Endothelial cell of umbilical vein (primary cell): Measurements from ENCODE around the gene UIMC1. TPM values are rescaled to one million over a fixed set of nuclear protein-coding genes. Genes with fewer than 3 reads are reported as not detected.

Source experiments
- BruUV-seq: library from RNA; stranded (reverse); fragments of 400-500 nt; replicated peaks from 2 replicates; lab custom pipeline; 2021; lab: Mats Ljungman, UMichigan
- CTCF ChIA-PET: fragments of 300-600, 350-600 bp; sonication (Branson Sonifier 250); formaldehyde crosslinking; loops from one replicate; lab custom pipeline; 2021; ENCODE audit warnings: antibody characterized with exemption, inconsistent platforms; lab: Charles Lee
- POLR2A ChIA-PET: fragments of 300-600, 350-600 bp; sonication (Branson Sonifier 250); formaldehyde crosslinking; loops from one replicate; lab custom pipeline; 2021; ENCODE audit warnings: antibody characterized with exemption, inconsistent platforms; lab: Charles Lee
- DNase-seq: peaks from one replicate; pipeline ENCODE4 v3.0.0-alpha.2; 2011; ENCODE audit warnings: low read depth, low spot score
- FAIRE-seq: peaks from 2 replicates; lab custom pipeline; 2011; peaks lifted over from hg19 to GRCh38; lab: Jason Lieb, UNC
- H2AFZ ChIP-seq: 2 replicates; pipeline ENCODE4 v1.6.0; 2012; ENCODE audit warnings: low read depth, low read length, control low read depth, inconsistent platforms
- H3K27ac ChIP-seq: 2 replicates; pipeline ENCODE4 v1.5.1; 2011; ENCODE audit warnings: low read depth, mild to moderate bottlenecking, control low read depth, low read length, moderate library complexity; ENCODE audit not compliant: insufficient read depth
- H3K27me3 ChIP-seq, 2 experiments: 2 replicates each; pipeline versions ENCODE4 v1.6.0 to v1.6.1; 2011; ENCODE audit warnings: low read length in 2 of 2, mixed read lengths in 1 of 2; ENCODE audit not compliant: control insufficient read depth in 2 of 2, insufficient read depth in 2 of 2
- H3K36me3 ChIP-seq, 2 experiments: 2 replicates in 1 of 2; 3 replicates in 1 of 2; pipeline ENCODE4 v1.5.1; 2011; ENCODE audit warnings: low read length in 2 of 2, mild to moderate bottlenecking in 1 of 2, moderate library complexity in 1 of 2; ENCODE audit not compliant: control insufficient read depth in 2 of 2, insufficient read depth in 2 of 2; ENCODE audit errors: extremely low read depth in 1 of 2
- H3K4me1 ChIP-seq: 3 replicates; pipeline ENCODE4 v1.5.1; 2011; ENCODE audit warnings: mild to moderate bottlenecking, low read length; ENCODE audit not compliant: control insufficient read depth, insufficient read depth; ENCODE audit errors: extremely low read depth
- H3K4me2 ChIP-seq: 2 replicates; pipeline ENCODE4 v1.6.1; 2011; ENCODE audit warnings: low read length, control low read depth, mixed read lengths; ENCODE audit not compliant: insufficient read depth
- H3K4me3 ChIP-seq, 3 experiments: fragments of 200-600 bp in 1 of 3; sonication (generic), shearing (Covaris generic) in 1 of 3; replicated peaks in 1 of 3; 2 replicates each; pipeline ENCODE4 v1.5.1; 2011 to 2016; ENCODE audit warnings: control low read depth in 3 of 3, low read length in 3 of 3, mild to moderate bottlenecking in 2 of 3, inconsistent platforms in 1 of 3, low read depth in 1 of 3, moderate library complexity in 1 of 3; ENCODE audit not compliant: insufficient read depth in 1 of 3
- H3K79me2 ChIP-seq: 2 replicates; pipeline ENCODE4 v1.6.0; 2012; ENCODE audit warnings: low read length, inconsistent platforms; ENCODE audit not compliant: control insufficient read depth, insufficient read depth
- H3K9ac ChIP-seq: replicated peaks from 2 replicates; pipeline ENCODE3; 2011; ENCODE audit warnings: low read length, control low read depth; ENCODE audit not compliant: insufficient read depth; ENCODE audit errors: extremely low read depth
- H3K9me1 ChIP-seq: replicated peaks from 3 replicates; pipeline ENCODE4 v1.6.0; 2011; ENCODE audit warnings: mild to moderate bottlenecking, low read length; ENCODE audit not compliant: control insufficient read depth, insufficient read depth; ENCODE audit errors: extremely low read depth
- H3K9me3 ChIP-seq: replicated peaks from 2 replicates; pipeline ENCODE4 v1.5.1; 2012; ENCODE audit warnings: low read length, inconsistent platforms; ENCODE audit not compliant: control insufficient read depth, insufficient read depth
- H4K20me1 ChIP-seq: replicated peaks from 2 replicates; pipeline ENCODE3; 2011; ENCODE audit warnings: mild to moderate bottlenecking, low read length; ENCODE audit not compliant: control insufficient read depth, insufficient read depth; ENCODE audit errors: extremely low read depth
- EZH2 ChIP-seq: IDR thresholded peaks from 2 replicates; pipeline ENCODE4 v1.6.1; 2012; ENCODE audit warnings: borderline replicate concordance, low read depth, mild to moderate bottlenecking, moderate library complexity, low read length, inconsistent platforms; ENCODE audit not compliant: severe bottlenecking
- FOS ChIP-seq: IDR thresholded peaks from 2 replicates; pipeline ENCODE4 v1.6.1; 2011; ENCODE audit warnings: mild to moderate bottlenecking, low read length, moderate library complexity, borderline replicate concordance; ENCODE audit not compliant: insufficient read depth
- JUN ChIP-seq: IDR thresholded peaks from 2 replicates; pipeline ENCODE4 v1.6.1; 2011; ENCODE audit warnings: borderline replicate concordance, low read depth; ENCODE audit not compliant: insufficient read length, insufficient read depth
- MYC ChIP-seq: IDR thresholded peaks from one replicate; pipeline ENCODE4 v1.6.1; 2011; ENCODE audit warnings: mild to moderate bottlenecking, low read depth, low read length
- POLR2AphosphoS5 ChIP-seq: IDR thresholded peaks from 2 replicates; pipeline ENCODE4 v1.6.1; 2012; ENCODE audit warnings: low read depth, mild to moderate bottlenecking, control low read depth, low read length, moderate library complexity; ENCODE audit not compliant: insufficient read depth
- dilution Hi-C: fragments of 300-500 bp; cut with MboI; formaldehyde crosslinking; loops from one replicate; pipeline ENCODE4 v1.15.0; 2019; ENCODE audit warnings: low sequenced_read_pairs; ENCODE audit not compliant: extremely low pct_ligation_motif_present
- intact Hi-C: fragments of 100-400 bp; cut with micrococcal nuclease; formaldehyde crosslinking; loops from one replicate; pipeline ENCODE4 v1.10.0; 2022
- polyA plus RNA-seq, 4 experiments: library from polyadenylated mRNA; depleted of rRNA in 3 of 4; stranded (reverse) in 3 of 4; unstranded in 1 of 4; fragments of >200 nt; gene quantifications; 2 replicates each; pipeline versions ENCODE4 v1.2.1 to v1.2.3, GENCODE V29; 2011 to 2012; ENCODE audit warnings: missing spikeins in 1 of 4
- total RNA-seq: library from RNA; stranded (reverse); gene quantifications from 2 replicates; pipeline ENCODE4 v1.2.3, GENCODE V29; 2021
- TF ChIP-seq, protein P1 (sequence below), 2 donors: IDR thresholded peaks; 1 replicate in 1 of 2; 2 replicates in 1 of 2; pipeline ENCODE4 v1.5.1; 2011; ENCODE audit warnings: low read length in 2 of 2, mild to moderate bottlenecking in 2 of 2, moderate library complexity in 2 of 2, control low read depth in 1 of 2, inconsistent platforms in 1 of 2, low read depth in 1 of 2; ENCODE audit not compliant: insufficient read depth in 1 of 2; ENCODE audit errors: extremely low read depth in 1 of 2

UIMC1 gene
- total and polyA plus RNA-seq, 2 donors (not counting 3 experiments of a cell fraction or from before 2014, with no cell fraction given): 17.2 to 60.1 TPM

DNA sequence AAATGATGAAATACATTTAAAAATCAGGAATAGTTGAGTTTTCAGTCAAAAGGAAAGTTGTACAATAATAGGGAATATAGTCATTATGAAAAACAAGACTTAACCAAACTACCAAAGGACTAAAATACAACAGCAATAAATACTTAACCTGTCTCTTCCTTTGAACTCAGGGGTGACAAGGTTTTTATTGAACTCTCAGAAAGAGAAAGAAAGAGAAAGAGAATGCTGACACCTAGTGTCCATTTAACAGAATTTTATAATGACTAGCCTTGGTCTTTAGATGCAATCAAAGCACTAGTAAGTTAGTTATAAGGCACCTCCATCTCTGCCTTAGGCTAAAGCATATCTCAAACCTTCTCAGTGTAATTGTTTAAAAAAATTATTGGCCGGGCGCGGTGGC lies 47.5 kb downstream of the UIMC1 start:
- Histone ChIP-seq H3K4me2 (no peak overlapping the region), H3K79me2 (peaks cover 1% of the 10 kb centered on the region), H4K20me1 (no peaks in the 10 kb centered on the region), H3K27me3 (no peaks in the 10 kb centered on the region), H3K9me1 (no peaks in the 10 kb centered on the region), H3K27ac (no peak overlapping the region), H3K9ac (no peak overlapping the region), H2AFZ (no peak overlapping the region), H3K4me3 (no peak overlapping the region), H3K36me3 (peaks cover 4 to 7% of the 10 kb centered on the region in 2 experiments), H3K9me3 (no peaks in the 10 kb centered on the region), H3K4me1 (peaks cover 8% of the 10 kb centered on the region)
- FAIRE-seq (peak; percentile 47), DNase-seq (peak; percentile 47)
- ChIA-PET POLR2A (no interaction called here), CTCF (interaction anchor here (1.0 to 3.8 kb wide), 3 partner anchors 12 to 298 kb away, joined by 3 to 31 read pairs (median 5); no protein-coding TSS in a partner anchor)
- no TSS peak for BruUV-seq
- no peak for TF ChIP-seq EZH2
- TF ChIP-seq MYC: no peak
- TF ChIP-seq, protein P1, sequence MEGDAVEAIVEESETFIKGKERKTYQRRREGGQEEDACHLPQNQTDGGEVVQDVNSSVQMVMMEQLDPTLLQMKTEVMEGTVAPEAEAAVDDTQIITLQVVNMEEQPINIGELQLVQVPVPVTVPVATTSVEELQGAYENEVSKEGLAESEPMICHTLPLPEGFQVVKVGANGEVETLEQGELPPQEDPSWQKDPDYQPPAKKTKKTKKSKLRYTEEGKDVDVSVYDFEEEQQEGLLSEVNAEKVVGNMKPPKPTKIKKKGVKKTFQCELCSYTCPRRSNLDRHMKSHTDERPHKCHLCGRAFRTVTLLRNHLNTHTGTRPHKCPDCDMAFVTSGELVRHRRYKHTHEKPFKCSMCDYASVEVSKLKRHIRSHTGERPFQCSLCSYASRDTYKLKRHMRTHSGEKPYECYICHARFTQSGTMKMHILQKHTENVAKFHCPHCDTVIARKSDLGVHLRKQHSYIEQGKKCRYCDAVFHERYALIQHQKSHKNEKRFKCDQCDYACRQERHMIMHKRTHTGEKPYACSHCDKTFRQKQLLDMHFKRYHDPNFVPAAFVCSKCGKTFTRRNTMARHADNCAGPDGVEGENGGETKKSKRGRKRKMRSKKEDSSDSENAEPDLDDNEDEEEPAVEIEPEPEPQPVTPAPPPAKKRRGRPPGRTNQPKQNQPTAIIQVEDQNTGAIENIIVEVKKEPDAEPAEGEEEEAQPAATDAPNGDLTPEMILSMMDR (IDR thresholded peaks at IDR 0.05; ENCODE audit: extremely low read depth in 1 of 2, insufficient read depth in 1 of 2, low read depth in 1 of 2, low read length in 2 of 2): peak; percentile 23 to 26
- no peak for TF ChIP-seq POLR2AphosphoS5
- no peak for TF ChIP-seq JUN
- TF ChIP-seq FOS: no peak
- dilution Hi-C loops: no loop called here
- intact Hi-C loops: loop anchor here (2.0 to 5.0 kb wide), 3 partner anchors 146 to 298 kb away; no protein-coding TSS in a partner anchor
